GM13976 (cell line): ENCODE results near the gene DGKB.

Source experiments
- DNase-seq: peaks from one replicate; pipeline ENCODE4 v3.0.0; 2012; ENCODE audit warnings: low spot score
- in situ Hi-C: fragments of 300-500 bp; cut with MboI; formaldehyde crosslinking; loops from one replicate; pipeline ENCODE4 v1.12.0; 2022; ENCODE audit warnings: low sequenced_read_pairs, mixed read lengths, inconsistent platforms; ENCODE audit not compliant: unreplicated experiment
- TF ChIP-seq, protein P1 (sequence below): IDR thresholded peaks from 2 replicates; pipeline ENCODE4 v1.5.1; 2012; ENCODE audit warnings: borderline replicate concordance, mild to moderate bottlenecking; ENCODE audit not compliant: insufficient read depth; ENCODE audit errors: extremely low read depth, missing control alignments, control extremely low read depth

DGKB gene

DNA sequence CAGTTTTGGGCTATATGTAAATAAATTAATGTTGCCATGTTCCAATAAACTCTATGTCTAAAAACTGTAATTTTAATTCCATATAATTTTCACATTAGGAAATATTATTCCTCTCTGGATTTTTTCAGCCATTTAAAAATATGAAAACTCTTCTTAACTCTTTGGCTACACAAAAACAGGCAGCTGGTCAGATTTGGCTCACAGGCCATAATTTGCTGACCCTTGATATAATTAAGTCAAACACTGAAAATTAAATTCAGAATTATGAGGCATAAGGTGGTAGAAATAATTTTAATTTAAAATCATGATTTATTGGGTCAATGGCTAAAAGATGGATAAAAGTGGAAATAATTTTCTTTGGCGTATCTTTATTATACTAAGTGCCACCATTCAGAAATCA is 746.1 kb downstream of the DGKB start:
- TF ChIP-seq, protein P1, sequence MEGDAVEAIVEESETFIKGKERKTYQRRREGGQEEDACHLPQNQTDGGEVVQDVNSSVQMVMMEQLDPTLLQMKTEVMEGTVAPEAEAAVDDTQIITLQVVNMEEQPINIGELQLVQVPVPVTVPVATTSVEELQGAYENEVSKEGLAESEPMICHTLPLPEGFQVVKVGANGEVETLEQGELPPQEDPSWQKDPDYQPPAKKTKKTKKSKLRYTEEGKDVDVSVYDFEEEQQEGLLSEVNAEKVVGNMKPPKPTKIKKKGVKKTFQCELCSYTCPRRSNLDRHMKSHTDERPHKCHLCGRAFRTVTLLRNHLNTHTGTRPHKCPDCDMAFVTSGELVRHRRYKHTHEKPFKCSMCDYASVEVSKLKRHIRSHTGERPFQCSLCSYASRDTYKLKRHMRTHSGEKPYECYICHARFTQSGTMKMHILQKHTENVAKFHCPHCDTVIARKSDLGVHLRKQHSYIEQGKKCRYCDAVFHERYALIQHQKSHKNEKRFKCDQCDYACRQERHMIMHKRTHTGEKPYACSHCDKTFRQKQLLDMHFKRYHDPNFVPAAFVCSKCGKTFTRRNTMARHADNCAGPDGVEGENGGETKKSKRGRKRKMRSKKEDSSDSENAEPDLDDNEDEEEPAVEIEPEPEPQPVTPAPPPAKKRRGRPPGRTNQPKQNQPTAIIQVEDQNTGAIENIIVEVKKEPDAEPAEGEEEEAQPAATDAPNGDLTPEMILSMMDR, result no peak
- DNase-seq, result no peak
- in situ Hi-C loops, result no loop called here

DNA sequence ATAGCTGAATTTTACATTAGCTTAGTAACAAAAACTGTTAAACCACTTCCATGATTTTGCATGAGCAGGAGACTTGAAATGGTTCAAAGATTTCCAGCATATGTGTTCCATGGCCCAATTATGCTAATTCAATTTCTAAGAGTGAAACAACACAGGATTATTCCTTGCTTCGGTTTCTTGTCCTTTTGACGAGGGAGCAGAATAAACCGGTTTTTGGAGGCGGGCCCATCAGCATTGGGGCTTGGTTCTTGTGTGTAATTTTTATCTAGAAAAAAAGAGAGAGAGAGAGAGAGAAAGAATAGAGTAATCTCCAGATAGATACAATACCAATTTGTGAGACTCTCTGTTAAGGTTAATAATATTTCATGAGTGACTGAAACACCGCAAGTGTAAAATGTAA is 753.6 kb downstream of the DGKB start:
- in situ Hi-C loops, result no loop called here
- DNase-seq, result no peak
- TF ChIP-seq, protein P1, result no peak

DNA sequence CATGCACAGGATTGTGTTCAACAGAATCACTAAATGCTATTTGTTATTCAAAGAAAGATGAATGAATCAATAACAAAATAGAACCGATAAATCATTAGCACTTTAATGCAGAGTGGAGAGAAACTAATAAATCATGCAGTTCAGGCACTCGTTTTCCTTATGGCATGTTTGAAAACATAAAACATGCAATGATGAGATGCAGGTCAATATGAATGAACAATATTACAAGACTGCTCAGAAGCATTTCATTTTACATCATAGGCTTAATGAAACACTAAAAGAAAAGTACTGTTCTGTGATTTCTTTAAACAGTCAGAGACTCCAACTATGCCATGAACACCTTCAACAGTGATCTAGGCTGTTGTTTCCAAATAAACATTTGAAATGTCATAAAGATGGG is 755.0 kb downstream of the DGKB start:
- TF ChIP-seq, protein P1, result no peak
- no peak for DNase-seq
- in situ Hi-C loops, result no loop called here

DNA sequence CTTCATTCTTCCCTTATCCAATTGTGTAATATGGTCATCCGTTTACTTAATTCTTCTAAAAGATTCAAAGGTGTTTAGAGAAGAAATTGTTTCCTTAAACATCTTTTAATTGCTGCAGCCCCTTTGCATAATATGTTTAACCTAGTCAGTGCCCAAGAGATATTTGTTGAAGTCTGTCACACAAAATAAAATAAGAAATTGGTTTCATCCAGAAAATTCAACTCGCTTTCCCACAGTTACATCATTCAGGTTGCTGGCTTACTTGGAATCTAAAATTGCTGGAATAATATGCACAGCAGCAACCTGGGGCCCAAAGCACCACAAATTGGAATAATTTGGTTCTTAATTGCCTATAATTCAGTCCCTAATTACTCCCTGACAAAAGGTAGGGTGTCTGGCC is 758.0 kb downstream of the DGKB start:
- DNase-seq, result no peak
- TF ChIP-seq, protein P1, result no peak
- in situ Hi-C loops, result no loop called here

DNA sequence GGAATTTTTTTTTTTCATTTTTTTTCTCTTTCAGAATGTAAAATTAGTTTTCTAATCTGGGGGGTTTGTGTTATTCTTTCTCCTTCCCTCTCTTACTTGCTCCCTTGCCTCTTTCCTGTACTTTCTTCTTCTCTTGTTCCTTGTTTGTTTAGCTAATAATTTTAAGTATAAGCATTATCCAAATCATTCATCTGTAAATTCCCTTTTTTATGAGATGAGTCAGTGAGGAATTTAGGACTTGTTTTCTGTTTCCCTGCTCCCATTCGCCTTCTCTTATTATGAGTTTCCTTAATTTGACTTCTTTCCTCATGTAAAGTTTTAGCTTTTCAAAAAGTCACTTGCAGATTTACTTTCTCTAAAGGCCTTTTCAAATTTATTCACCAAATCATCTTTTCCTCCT is 758.4 kb downstream of the DGKB start:
- TF ChIP-seq, protein P1, result no peak
- DNase-seq, result no peak
- in situ Hi-C loops, result no loop called here

DNA sequence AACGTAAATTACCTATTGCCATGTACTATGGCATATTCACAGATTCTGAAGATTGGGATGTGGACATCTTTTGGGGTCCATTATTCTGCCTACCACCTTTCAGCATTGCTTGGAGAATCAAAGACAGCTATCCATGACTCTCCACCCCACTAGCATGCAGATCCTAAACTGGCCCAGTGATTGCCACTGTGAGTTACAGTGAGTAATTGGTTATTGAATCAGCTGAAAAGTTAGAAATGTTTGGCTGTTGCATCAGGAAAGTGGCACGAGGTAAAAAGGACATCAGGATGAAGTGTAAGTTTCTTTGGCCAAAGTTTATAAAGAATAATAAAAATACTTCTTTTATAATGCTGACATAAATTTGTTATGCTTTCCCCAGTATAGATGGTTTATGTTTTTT is 764.9 kb downstream of the DGKB start:
- TF ChIP-seq, protein P1, result no peak
- in situ Hi-C loops, result no loop called here
- no peak for DNase-seq

DNA sequence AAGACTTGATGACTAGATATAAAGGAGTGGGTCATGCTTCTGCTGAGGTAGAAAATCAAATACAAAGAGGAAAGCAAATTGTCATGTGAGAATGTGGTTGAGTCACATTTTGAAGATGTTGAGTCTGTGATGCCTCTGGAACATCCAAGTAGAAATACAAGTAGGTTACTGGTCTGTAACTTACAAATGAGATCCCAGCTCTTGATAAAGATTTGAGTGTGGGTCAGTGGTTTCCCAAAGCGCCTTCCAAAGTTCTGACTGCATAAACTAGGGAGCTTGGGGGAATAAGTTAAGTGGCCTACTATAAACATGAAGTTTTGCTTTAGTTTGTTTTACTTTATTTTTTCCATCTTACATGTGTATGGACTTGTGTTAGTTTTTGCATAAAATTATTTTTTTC is 768.8 kb downstream of the DGKB start:
- in situ Hi-C loops, result no loop called here
- TF ChIP-seq, protein P1, result no peak
- DNase-seq, result no peak
